Activated CD8-positive, alpha-beta memory T cell treated with anti-CD3 and anti-CD28 coated beads, Interleukin-2, amount 50 U/mL, for 1 hour (primary cell): ENCODE results near the gene PDS5A.
"Not testable (repeated sequence)": the region's sequence is repeated elsewhere in the genome, so short reads cannot be mapped to it uniquely, and the experiment has no call there.

Source experiments
- DNase-seq: peaks from one replicate; pipeline ENCODE4 v3.0.0-alpha.2; 2020; ENCODE audit errors: extremely low read depth

Gene PDS5A

GRCh38 chr4:39908284-39908683 lies 69.4 kb downstream of the PDS5A start:
- DNase-seq, result no peak

DNA sequence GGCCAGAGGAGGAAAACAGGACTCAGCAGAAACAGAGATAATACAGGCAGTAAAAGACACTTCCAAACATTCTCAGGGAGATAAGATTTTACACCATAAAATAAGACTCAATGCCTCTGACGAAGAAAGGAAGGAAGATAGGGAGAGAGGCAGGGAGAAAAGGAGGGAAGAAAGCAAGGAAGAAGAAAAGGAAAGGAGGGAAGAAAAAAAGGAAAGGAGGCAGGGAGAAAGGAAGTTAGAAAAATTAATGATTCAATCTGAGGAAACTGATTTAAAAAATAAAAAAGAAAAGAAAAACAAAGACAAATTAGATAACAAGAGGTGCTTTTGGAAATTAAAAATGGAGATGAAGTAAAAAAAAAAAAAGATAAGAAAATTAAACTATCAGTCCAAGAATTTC lies 72.1 kb downstream of the PDS5A start:
- DNase-seq, result no peak

- DNase-seq, result not testable (repeated sequence)
Observed at GRCh38 chr4:39905019-39905418, 72.7 kb downstream of the PDS5A start.

DNA sequence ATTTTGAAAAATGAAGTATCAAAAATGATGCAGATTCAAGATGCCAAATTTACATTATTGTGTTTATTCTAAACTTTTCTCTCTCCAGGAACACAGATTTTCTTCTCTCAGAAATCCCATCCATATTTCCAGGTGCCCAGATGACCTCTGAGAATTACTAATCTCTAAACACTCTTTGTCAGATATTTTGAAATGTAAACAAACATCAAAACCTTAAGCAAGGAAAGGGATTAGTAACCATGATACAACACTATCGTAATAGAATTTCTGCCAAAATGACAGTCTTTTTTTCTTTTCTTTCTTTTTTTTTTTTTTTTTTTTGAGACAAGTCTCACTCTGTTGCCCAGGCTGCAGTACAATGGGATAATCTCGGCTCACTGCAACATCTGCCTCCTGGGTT lies 76.7 kb downstream of the PDS5A start:
- no peak for DNase-seq

DNA sequence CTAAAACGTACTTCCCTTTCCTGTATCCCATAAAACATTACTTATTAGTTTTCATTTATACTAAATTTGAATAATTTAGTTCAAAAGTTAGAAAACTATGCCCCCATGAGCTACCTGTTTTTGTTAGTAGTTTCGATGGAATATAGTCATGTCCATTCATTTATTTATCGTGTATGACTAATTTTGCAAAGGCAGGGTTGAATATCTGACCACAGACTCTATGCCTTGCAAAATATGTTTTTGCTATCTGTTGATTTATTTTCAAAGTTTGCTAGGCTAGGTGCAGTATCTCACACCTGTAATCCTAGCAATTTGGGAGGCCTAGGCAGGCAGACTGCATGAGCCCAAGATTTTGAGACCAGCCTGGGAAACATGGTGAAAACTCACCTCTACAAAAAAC lies 78.4 kb downstream of the PDS5A start:
- DNase-seq, result no peak

GRCh38 chr4:39898015-39898414 lies 79.7 kb downstream of the PDS5A start:
- no peak for DNase-seq

DNA sequence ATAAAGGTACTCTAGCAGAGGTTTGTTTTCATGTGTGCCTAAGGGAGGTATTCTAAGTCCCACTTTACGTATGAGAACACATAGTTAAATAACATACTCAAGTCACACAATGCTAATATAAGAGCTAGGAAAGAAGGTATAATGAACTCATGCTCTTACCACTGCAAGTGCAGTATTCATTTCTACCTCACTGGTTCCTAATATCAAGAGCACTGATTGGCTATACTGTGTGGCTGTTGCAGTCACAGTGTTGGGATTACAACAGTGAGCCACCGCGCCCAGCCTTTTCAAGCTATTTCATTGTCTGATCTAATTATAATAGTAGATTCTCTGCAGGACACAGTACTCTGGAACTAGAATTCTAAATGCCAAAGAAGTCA lies 84.0 kb downstream of the PDS5A start:
- DNase-seq, result no peak

DNA sequence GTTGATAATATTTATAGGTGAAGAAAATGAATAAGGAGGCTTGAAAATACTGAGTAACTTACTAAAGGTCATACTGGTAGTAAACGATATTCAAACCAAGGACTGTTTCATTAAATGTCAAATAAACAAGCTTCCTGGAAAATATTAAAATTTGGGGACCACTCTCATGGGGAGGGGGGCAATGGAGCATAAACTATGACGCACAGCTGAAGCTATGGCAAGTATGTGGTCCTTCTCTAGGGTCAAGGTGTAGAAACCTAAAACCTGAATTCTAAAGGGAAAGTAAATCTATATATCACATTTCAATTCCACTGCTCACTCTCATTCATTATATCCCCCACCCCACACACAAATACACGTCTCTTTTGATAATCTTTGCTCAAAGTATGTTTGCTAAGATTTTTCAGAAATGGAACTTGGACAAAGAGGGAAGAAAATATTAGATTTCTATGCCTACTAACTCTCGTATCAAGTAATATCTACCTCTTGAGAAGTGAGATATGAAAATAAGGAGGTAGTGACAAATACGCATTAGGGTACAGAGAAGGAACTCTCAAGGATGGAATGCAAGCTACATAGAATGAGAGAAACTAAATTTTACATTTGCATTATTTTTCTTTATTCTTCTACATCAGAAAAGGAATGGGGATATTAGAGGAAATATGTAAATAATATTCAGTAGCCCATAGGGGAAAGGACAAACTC lies 84.6 kb downstream of the PDS5A start:
- DNase-seq, result no peak

GRCh38 chr4:39889226-39889625 lies 88.5 kb downstream of the PDS5A start:
- no peak for DNase-seq

DNA sequence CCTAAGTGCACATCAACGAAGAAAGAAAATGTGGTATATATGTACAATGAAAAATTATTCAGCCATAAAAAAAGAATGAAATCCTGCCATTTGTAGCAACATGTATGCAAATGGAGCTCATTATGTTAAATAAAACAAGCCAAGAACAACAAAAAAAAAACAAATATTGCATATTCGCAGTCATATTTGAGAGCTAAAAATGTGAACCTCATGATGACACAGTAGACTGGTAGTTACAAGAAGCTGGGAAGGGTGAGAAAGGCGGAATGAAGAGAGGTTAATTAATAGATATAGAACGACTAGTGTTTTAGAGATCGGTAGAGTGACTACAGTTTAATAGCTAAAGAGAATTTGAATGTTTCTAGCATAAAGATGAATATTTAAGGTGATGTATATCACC lies 89.2 kb downstream of the PDS5A start:
- no peak for DNase-seq

GRCh38 chr4:39883646-39884045 lies 94.1 kb downstream of the PDS5A start:
- DNase-seq, result no peak

- no peak for DNase-seq
Observed at GRCh38 chr4:39881789-39882188, 95.9 kb downstream of the PDS5A start.

DNA sequence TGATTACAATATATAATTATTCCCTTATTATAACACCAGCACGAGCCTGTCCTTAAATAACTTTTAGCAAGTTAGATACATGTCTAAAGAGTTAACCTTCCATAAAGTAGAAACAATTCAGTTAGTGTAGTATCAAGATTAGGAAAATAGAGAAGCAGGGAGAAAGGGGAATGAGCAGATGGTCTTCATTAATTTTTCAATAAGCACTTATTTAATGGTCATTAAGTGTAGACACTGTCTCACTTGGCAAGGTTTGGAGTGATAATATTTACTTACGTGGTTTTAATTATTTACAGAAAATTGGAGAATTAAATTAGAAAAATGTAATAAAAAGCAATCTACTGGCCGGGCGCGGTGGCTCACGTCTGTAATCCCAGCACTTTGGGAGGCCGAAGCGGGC lies 99.7 kb downstream of the PDS5A start:
- DNase-seq, result no peak

DNA sequence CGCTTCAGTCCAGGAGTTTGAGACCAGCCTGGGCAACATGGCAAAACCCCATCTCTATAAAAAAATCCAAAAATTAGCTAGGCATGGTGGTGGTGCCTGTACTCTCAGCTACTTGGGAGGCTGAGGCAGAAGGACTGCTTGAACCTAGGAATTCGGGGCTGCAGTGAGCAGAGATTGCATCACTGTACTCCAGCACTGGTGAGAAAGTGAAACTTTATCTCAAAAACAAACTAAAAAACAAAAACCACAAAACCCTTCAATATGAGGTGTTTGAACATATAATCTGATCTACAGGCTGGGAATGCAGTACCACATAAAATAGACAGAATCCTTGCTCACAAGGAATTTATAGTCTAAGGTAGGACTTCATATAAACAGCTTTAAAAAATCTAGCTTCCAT lies 103.9 kb downstream of the PDS5A start:
- no peak for DNase-seq

DNA sequence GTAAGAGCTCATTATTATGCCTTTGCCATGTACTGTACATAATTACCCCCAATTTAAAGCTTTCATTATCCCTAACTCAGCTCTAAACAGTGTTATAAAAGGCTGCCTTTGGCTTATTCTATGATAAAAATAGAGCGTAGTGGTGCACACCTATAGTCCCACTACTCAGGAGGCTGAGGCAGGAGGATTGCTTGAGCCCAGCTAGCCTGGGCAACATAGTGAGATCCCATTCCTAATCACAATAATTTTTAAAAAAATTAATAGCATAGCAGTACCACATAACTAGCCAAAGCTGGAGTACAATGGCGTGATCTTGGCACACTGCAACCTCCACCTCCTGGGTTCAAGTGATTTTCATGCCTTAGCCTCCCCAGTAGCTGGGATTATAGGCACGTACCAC lies 112.4 kb downstream of the PDS5A start:
- DNase-seq, result no peak

GRCh38 chr4:39864391-39864790 lies 113.3 kb downstream of the PDS5A start:
- DNase-seq, result no peak

DNA sequence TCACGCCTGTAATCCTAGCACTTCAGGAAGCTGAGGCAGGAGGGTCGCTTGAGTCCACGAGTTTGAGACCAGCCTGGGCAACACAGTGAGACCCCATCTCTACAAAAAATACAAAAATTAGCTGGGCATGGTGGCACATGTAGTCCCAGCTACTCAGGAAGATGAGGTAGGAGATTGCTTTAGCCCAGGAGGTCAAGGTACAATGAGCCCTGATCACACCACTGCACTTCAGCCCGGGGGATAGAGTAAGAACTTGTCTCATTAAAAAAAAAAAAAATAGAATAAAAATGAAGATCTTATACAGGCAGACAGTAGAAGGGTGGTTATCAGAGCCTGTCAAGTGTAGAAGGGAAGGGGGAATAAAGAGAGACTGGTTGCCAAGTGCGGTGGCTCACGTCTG lies 116.9 kb downstream of the PDS5A start:
- no peak for DNase-seq

DNA sequence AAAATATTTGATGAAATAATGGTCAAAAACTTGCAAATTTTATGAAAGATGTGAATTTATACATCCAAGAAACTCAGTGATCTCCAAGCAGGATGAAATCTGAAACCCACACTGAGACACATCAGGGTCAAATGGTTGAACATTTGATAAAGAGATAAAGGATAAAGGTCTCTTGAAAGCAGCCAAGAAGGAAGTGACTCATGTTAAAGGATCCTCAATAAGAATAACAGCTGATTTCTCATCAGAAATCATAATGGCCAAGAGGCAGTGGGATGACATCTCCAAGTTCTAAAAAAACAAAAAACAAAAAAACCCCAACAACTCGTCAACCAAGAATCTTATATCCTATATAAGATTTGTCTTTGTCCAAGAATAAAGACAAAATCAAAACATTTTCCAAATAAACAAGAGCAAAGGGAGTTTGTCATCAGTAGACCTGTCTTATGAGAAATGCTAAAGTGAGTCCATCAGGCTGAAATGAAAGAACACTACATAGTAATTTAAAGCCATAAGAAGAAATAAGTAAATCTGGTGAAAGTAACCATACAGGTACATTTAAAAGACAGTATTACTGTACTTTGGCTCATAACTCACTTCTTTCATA lies 121.7 kb downstream of the PDS5A start:
- no peak for DNase-seq

GRCh38 chr4:39852636-39853035 lies 125.1 kb downstream of the PDS5A start:
- no peak for DNase-seq

- no peak for DNase-seq
Observed at GRCh38 chr4:39850727-39851126, 127.0 kb downstream of the PDS5A start.

- DNase-seq, result no peak
Observed at GRCh38 chr4:39846705-39847104, 131.0 kb downstream of the PDS5A start.

DNA sequence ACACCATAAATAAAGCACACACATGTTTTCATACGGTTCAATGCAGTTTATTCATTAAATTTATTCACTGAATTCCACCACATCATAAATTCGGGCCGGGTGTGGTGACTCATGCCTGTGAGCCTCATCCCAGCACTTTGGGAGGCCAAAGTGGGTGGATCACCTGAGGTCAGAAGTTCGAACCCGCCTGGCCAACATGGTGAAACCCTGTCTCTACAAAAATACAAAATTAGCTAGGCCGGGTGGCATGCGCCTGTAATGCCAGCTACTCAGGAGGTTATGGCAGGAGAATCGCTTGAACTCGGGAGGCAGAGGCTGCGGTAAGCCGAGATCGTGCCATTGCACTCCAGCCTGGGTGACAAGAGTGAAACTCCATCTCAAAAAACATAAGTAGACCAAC lies 131.6 kb downstream of the PDS5A start:
- DNase-seq, result no peak

DNA sequence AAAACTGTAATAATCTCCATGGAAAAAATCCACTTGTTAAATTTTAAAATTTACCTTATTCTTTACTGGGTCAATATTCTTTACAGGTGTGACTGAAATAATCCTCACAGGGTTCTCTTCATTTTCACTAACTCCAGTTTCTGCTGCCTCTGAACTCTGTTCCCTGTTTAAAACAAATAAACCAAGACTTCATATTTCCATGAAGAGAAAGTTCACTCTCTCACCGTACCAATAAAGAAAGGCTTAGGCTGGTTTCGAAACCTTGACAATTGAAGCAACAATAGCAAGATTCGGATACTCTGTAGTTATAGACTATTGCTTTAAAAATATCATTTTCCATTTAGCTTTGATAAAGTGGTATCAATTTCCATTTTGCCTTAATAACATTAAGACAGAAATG lies 135.8 kb downstream of the PDS5A start:
- DNase-seq, result no peak

GRCh38 chr4:39840516-39840915 lies 137.2 kb downstream of the PDS5A start:
- not testable (repeated sequence) for DNase-seq
